NCI-H128 (cell line): Measurements from ENCODE around the gene BAHD1.

Source experiments
- DNase-seq: peaks from one replicate; lab custom pipeline; 2025; ENCODE audit not compliant: unreplicated experiment; lab: John Stamatoyannopoulos, UW

Gene BAHD1

DNA sequence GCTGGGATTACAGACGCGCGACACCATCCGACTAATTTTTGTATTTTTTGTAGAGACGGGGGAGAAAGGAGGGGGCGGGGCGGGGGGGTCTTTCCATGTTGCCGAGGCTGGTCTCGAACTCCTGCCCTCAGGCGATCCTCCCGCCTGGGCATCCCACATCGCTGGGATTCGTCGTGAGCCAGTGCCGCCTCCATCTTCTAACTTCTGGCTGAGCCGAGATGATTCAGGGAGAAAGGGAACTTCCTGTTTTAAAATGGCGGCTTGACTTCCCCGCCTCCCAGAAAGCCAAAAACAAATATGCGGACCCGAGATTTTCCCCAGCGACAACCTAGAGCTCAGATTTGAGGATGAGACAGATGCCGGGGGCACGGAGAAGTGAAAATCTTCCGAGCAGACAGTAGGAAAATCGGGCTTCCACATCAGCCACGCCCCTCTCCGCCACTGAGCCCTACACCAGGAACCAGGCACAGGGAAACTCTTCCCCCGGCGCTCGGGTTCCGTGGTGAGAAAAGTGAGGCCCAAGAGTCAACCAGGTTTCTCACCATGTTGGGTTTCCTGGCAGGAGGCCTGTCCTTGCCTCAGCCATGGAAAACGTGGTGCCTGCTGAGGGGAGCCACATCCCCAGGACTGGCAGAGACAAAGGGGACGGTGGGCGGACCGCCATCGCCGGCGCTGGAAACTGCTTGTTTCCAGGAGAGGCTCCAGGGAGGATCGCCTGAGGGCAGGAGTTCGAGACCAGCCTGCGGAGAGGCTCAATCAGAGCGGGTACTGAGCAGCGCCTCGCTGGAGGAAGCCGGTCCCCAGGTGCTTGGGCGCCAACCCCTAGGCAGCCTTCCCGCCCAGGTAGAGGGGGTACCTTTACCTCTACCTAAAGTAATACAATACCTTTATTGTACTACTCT is 48.8 kb downstream of the BAHD1 start:
- no peak for DNase-seq

DNA sequence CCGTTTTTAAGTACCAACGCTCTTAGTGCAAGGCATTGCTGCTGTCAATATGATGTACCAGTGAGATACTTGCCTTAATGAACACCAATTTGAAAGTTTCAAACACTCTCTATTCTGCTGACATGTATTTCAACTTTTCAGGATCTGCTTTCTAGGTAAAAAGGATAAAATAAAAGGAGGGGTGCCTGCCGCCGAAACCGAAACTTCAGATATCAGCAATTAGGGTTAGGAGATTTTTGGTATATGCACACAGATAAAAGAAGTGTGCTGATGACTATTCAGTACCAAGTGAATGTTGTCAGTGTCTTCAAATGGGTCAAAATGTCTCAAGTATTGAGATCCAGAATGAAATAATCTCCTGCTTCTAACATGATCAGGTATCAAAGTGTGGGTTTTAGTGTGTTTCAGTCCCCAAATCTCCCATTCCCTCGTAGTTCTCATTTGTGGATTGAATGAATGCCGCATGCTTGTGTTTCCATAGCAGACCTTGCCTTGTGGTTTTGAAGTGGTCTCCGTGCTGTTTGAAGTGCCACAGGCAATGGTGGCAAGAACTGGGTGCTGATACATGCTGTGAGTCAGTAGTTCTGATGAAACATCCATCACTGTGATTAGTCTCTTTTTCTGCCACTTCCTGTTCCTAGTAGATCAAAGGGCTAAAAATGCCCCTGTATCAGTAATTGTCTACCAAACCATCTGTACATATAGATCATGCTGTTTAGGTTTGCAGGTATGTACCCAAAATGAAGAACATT is 52.5 kb downstream of the BAHD1 start:
- DNase-seq: no peak

DNA sequence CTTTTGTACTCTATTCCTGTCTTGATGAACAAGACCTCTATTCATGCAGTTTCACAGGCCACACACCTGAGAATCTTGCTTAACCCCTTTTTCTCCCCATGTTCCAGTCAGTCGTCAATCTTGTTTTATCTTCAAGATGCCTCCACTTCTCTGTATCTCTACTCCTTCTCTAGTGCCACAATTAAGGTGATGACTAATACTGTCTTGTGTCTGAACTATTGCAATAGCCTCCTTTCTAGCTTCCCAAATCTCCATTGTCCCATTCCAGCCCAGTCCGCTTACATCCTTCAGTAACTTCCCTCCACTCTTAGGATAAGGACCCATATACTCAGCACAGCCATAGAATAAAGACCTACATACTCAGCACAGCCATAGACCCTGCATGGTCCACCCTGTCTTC is 54.8 kb downstream of the BAHD1 start:
- no peak for DNase-seq

DNA sequence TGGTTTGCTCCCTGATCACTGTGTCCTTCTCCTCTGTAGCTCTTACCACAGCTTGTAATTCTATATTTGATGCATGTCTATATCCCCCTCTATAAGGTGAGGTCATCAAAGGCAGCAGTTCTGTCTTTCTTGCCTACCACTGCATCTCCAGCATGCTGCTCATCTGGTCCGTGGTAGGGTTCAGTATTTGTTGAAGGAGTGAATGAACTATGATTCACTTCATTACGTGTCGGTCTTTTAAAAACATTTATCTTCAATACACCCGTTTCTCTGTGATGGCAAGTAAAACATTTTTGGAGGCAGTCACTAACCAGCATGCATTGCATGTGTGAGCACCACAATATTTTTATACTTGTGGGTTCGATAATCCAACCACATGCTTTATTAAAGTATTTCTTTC is 57.7 kb downstream of the BAHD1 start:
- DNase-seq: no peak

DNA sequence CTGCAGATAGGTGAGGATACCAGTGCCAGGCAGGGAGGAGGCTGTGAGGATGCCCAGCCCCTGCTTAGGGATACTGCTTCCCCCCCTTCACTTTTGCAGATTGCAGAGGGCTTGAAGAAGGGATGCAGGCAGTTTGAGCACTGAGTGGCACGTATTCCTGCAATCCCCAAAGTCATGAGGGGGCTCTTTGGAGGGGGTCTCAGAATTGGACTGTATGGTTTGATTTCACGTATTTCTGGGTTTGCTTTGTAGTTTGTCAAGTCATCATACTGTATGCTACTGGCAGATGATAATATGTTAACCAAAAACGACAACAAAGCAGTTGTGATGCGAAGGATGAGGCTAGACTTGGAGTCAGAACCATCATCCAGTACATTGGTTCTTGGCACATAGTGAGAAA is 58.1 kb downstream of the BAHD1 start:
- no peak for DNase-seq

DNA sequence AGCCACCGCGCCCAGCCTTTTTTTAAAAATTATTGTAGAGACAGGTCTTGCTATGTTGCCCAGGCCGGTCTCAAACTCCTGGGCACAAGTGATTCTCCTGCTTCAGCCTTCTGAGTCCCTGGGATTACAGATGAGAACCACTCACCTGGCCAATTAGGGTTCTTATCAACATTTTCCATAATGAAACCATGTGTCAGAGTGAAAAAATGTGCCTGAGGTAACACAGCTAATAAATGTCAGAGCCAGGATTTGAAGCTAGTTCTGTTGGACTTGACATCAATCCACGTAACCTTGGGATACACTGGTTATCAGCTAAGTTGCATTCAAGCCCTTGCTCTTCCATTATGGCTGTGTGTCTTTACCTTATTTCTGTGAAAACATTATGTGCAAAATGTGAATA is 59.2 kb downstream of the BAHD1 start:
- no peak for DNase-seq

DNA sequence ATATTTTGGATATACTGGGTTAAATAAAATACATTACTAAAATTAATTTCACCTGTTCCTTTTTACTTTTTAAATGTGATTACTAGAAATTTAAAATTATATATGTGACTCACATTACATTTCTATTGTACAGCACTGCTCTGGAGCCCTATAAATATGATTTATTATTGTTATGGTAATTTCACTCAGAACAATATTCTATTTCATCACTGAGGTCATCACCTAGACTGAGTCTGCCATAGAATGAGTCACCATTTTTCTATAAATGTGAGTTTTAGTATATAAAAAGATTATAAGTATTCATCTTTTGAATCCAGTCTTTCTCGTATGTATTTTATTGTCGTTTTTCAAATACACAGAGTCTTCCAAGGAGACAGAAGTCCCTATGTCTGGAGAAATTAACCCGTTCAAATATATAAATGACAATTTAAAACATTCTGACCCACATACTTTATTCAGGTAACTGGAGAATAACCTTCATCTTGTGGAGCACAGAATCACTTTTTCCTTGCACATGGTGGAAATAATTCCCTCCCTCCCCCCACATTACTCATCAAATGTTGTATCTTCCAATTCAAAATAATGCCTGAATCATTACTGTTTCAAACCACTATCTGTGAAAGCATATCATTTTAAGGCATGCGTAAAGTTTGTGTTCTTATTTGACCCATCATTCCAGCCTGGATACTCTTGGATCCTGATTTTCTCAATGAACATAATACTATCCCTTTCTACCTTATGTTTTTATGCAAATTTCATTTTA is 60.0 kb downstream of the BAHD1 start:
- no peak for DNase-seq

DNA sequence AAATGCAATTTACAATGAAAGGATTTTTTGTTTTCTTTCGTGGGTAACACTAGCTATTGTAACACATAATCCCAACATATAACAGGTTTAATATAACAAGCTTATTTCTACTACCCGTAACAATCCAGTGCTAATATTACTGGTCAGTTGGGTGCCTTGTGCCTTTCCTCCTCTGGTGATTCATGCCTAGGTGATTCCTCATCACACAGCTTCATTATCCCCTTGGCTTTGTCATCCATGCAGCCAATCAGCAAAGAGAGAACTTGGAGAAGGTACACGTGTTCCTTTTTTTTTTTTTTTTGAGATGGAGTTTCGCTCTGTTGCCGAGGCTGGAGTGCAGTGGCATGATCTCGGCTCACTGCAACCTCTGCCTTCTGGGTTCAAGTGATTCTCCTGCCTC is 60.7 kb downstream of the BAHD1 start:
- no peak for DNase-seq

DNA sequence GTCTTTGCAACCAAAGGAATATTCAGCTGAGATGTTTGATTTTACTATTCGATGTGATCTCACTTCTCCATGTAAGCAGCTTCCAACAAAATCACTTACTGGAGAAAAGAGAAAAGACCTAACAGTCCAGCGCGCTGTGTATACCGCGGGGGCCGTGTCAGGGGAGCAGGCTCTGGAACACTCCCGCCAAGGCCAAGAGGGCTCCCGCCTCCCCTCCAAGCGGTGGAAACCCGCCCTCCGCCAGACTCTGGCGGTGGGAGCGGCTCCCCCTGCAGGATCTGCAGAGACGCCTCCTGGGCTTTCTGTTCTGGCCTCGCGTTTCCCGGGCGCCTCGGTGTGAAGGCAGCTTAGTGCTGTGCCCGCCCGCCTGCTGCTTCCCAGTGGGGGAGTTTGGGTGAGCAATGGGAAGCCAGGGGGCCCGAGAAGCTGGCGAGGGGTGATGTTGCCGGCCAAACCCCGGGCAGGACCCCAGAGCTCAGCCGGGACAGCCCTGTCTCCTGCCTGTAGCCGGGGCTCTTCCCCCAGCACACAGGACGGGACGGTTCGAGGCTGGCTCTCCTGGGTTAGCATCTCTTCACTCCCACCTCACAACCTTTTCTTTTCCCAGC is 66.3 kb downstream of the BAHD1 start:
- peak; percentile 15 for DNase-seq

DNA sequence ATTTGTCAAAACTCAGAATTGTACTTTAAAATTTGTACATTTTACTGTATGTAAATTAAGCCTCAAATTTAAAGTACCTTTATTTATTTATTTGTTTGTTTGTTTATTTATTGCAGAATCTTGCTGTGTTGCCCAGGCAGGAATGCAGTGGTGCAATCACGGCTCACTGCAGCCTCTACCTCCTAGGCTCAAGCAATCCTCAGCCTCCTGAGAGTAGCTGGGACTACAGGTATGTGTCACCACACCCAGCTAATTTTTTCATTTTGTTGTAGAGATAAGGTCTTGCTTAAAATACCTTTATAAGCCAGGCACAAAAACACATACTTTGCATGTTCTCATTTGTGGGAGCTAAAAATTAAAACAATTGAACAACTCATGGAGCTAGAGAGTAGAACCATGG is 67.5 kb downstream of the BAHD1 start:
- DNase-seq: no peak

DNA sequence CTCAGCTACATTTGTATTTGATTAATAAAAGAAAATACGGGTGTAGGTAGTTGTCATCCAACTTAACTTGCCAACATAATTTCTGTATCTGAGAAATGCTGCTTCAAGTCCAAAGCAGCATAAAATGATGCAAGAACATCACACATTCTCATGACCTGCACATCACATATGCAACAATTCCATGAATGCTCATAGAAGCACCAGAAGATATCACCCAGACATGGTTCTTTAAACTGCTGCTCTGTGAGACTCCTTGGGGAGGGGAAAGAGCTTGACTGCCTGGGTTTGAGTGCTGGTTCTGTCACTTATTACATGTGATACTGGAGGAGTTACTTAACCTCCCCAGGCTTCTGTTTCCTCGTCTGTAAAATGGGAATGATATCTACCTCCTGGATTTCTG is 69.4 kb downstream of the BAHD1 start:
- DNase-seq: no peak

DNA sequence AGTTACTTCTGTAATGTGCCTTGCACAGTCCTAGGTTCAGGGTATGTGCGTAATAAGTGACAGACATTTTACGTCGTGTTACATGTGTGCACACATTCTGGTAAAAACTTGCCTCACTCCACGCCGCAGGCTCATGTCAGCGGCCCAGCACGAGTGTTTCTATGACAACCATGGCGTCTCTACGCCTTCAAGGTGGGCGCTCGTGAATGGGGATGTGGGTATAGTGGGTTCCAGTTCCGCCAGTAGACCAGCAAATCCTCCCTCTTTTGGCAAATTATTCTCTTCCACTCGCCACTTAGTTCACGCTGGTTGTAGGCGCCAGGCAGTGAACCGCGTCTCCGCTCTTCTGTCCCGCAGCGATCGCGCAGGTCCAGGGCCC is 70.3 kb downstream of the BAHD1 start:
- DNase-seq: no peak

DNA sequence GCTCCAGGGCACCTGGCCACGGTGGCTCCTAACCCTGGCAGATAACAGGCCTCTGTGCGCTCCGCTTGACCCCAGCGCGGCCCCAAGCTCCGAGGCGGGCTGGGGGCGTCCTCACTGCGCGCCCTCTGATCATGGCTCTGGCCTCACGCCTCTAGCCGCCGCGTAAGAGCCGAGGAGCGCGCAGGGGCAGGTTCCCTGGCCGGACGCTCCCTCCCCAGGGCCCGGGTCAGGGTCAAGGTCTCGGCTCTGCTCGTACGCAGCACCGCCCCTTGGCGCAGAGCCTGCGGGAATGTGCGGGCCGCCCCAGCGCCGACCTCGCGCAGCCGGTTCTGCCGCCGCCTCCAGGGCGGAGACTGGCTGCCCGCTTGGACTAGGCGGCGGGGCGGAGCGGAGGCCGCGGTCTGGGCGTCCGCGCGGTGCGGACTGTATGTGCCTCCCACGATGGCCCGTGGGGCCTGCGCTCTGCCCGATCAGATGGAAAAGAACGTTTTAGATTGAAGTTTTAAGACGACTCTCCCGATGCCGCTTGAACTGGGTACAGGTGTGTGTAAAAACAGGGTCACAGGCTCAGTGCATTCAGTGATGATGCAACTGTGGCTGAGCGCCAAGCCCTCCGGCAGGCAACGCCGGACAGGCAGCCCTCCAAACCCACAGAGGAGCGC is 70.8 kb downstream of the BAHD1 start:
- DNase-seq: no peak

DNA sequence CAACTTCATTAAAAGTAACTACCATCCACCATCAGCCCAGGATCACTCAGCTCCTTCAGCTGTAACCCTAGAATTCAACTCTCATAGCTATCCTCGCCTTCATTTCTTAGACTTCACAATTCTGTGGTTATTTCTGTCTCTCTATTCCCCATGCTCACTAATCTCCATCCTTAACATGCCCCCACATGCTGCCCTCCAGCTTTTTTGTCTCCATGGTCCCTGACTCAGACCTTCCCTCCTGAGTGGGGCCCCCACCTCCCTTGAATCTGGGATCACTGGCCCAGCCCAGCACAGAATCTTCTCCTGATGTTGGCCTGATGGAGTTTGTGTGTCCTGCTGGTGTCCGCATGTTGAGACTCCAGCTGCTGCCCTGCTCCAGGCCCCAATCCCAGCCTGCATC is 71.7 kb downstream of the BAHD1 start:
- no peak for DNase-seq

DNA sequence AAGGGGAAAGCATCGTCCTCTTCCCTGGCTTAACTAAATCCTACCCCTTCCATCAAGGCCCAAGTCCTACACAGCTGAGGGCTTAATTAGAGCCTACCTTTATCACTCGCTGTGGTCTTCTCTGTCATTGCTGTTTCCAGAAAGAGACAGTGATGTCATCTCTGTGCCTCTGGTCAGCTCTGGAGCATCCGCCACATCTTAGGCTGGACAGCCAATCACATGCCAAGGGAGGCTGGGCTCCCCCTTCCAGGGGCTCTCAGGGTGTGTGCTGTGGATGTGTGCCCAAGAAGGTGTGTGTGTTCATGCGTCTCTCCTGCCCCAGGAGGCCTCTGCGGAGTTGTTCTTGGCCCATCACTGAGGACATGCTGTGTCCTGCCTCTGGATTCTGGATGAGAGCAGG is 72.9 kb downstream of the BAHD1 start:
- DNase-seq: no peak

DNA sequence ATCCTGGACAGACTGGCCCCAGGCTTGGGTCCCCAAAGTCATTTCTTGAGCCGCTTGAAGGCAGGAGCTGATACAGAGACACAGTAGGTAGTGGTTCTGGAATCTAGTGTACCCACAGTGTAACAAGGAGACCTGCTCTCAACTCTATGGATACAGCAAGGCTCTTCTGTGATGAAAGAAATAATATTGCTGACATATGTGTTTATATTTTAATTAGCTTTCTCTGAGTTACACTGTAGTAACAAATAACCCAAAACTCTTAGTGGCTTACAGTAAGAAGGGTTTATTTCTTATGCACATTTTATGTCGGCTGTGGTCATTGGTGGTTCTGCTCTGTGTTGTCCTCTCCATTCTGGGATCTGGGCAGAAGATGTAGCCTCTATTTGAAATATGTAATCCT is 75.6 kb downstream of the BAHD1 start:
- DNase-seq: no peak
